Measurements from ENCODE around the gene FALEC.

DNA sequence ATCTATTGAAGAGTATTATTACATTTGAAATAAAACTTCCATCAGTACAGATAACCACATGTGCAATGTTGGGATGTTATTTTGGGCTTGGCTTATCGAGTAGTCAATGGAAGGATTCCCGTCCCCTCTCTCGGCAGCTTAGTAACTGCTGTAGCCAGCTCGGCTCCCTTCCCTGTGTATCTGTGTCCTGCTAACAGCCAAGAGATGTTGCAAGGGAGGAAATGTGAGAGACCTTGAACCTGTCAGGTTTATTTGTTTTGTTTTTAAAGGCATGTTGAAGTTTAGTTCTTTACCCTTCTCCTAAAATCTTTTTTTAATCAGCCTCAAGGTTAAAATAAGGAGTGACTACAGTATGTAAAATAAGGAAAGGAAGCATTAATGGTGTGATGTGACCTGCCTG, 41.9 kb upstream of the FALEC start:
- no peak for TF ChIP-seq CTCF (IDR thresholded peaks at IDR 0.05; ENCODE audit: low read depth, low read length)
- TF ChIP-seq, protein P1, sequence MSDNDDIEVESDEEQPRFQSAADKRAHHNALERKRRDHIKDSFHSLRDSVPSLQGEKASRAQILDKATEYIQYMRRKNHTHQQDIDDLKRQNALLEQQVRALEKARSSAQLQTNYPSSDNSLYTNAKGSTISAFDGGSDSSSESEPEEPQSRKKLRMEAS (IDR thresholded peaks at IDR 0.05; ENCODE audit: low read depth, low read length), result no peak

Measured in NB4 (cell line).